ENCODE results near the gene CTNNA3. TPM values are rescaled to one million over a fixed set of nuclear protein-coding genes. Genes with fewer than 3 reads are reported as not detected.

The CTNNA3 gene
- total RNA-seq, 1 experiment from 2014 or later: 0.85 TPM

DNA sequence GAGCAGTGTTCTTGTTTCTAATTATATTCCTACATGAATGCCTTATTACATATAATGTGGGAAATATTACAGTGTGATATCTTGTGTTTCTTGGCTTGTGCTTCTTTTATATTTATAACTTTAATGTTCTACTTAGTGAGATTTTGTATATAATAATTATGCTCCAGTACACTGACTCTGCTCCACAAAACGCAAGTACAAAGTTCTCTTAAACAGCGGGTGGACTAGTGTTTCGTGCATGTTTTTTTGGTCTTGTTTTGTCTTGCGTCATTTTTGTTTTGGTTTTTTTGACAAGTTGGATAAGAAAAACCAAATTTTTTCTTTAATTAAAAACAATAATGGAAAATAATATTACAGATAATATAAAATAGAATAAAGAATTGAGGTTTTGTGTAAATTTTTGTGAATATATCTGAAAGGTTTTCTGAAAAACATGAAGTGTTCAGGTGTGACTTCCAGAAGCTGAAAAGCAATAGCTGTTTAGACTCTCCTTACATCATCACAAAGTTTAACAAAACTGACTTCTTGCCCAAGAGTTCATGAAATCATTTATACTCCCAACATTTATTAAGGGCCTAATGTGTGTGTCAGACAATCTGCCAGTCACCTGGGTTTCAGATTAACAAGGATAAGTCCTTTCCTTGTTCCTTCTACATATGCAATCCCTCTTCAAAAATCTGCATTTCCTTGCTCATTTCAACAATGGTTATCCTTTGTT lies 438.4 kb downstream of the CTNNA3 start:
- Histone ChIP-seq H3K27ac (ENCODE audit: low read length) (peak overlapping the region; percentile 49; the same call in 1 of the 2 replicates), H3K36me3 (ENCODE audit: control insufficient read depth, insufficient read depth, low read length) (no peaks in the 10 kb centered on the region), H3K4me1 (ENCODE audit: control insufficient read depth, insufficient read depth, low read length) (peaks cover 12% of the 10 kb centered on the region; the same call in 1 of the 2 replicates), H3K4me3 (ENCODE audit: low read depth in 2 of 2, low read length in 2 of 2) (no peak overlapping the region), H3K9me3 (ENCODE audit: control insufficient read depth, insufficient read depth, low read depth, low read length) (no peaks in the 10 kb centered on the region), H3K27me3 (ENCODE audit: control insufficient read depth, insufficient read depth, low read length) (no peaks in the 10 kb centered on the region)
- no peak for ATAC-seq
- ChIA-PET POLR2A (no interaction called here), CTCF (no interaction called here)
- no TSS peak for BruUV-seq (replicated peaks)
- intact Hi-C loops (cut with micrococcal nuclease; ENCODE audit: unreplicated experiment) (no loop called here), in situ Hi-C loops (cut with HindIII; ENCODE audit: low pct_unique_long_range_greater_than_20kb, low sequenced_read_pairs) (no loop called here)
- no peak for TF ChIP-seq TCF7L2 (IDR thresholded peaks at IDR 0.05; ENCODE audit: low read depth, low read length)
- no peak for DNase-seq (ENCODE audit: low read depth, low spot score)

DNA sequence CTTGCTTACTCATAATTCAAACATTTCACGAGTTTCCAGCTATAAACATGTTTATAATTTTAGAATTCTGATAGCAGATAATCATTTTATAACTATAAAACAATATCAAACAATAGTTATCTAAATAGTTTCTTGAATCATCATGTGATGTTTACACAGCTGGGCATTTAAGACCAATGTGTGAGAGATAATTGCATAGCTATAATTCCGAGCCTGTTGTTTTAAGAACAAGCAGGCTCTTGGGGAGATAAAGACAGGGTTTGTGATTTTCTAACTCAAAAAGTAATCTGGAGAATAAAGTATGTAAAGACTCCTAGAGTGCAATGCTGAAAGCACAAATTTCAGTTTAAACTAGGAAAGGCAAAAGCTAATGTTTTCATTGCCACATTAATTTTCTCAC lies 439.0 kb downstream of the CTNNA3 start:
- BruUV-seq (replicated peaks): no TSS peak
- no peak overlapping the region; the same call in 1 of the 2 replicates for H3K27ac ChIP-seq (ENCODE audit: low read length)
- intact Hi-C loops (cut with micrococcal nuclease; ENCODE audit: unreplicated experiment): no loop called here
- ATAC-seq: peak; percentile 56; the same call in 1 of the 2 replicates
- in situ Hi-C loops (cut with HindIII; ENCODE audit: low pct_unique_long_range_greater_than_20kb, low sequenced_read_pairs): no loop called here
- peak; percentile 64; the same call in 1 of the 2 replicates for TF ChIP-seq POLR2AphosphoS5 (IDR thresholded peaks at IDR 0.05; ENCODE audit: low read depth, low read length)
- TF ChIP-seq, protein P1, sequence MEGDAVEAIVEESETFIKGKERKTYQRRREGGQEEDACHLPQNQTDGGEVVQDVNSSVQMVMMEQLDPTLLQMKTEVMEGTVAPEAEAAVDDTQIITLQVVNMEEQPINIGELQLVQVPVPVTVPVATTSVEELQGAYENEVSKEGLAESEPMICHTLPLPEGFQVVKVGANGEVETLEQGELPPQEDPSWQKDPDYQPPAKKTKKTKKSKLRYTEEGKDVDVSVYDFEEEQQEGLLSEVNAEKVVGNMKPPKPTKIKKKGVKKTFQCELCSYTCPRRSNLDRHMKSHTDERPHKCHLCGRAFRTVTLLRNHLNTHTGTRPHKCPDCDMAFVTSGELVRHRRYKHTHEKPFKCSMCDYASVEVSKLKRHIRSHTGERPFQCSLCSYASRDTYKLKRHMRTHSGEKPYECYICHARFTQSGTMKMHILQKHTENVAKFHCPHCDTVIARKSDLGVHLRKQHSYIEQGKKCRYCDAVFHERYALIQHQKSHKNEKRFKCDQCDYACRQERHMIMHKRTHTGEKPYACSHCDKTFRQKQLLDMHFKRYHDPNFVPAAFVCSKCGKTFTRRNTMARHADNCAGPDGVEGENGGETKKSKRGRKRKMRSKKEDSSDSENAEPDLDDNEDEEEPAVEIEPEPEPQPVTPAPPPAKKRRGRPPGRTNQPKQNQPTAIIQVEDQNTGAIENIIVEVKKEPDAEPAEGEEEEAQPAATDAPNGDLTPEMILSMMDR (IDR thresholded peaks at IDR 0.05): no peak
- peak; percentile 69 for TF ChIP-seq TCF7L2 (IDR thresholded peaks at IDR 0.05; ENCODE audit: low read depth, low read length)
- no peak for TF ChIP-seq SIN3A (IDR thresholded peaks at IDR 0.05; ENCODE audit: borderline replicate concordance, insufficient read depth, low read depth, low read length)
- TF ChIP-seq, protein P2, sequence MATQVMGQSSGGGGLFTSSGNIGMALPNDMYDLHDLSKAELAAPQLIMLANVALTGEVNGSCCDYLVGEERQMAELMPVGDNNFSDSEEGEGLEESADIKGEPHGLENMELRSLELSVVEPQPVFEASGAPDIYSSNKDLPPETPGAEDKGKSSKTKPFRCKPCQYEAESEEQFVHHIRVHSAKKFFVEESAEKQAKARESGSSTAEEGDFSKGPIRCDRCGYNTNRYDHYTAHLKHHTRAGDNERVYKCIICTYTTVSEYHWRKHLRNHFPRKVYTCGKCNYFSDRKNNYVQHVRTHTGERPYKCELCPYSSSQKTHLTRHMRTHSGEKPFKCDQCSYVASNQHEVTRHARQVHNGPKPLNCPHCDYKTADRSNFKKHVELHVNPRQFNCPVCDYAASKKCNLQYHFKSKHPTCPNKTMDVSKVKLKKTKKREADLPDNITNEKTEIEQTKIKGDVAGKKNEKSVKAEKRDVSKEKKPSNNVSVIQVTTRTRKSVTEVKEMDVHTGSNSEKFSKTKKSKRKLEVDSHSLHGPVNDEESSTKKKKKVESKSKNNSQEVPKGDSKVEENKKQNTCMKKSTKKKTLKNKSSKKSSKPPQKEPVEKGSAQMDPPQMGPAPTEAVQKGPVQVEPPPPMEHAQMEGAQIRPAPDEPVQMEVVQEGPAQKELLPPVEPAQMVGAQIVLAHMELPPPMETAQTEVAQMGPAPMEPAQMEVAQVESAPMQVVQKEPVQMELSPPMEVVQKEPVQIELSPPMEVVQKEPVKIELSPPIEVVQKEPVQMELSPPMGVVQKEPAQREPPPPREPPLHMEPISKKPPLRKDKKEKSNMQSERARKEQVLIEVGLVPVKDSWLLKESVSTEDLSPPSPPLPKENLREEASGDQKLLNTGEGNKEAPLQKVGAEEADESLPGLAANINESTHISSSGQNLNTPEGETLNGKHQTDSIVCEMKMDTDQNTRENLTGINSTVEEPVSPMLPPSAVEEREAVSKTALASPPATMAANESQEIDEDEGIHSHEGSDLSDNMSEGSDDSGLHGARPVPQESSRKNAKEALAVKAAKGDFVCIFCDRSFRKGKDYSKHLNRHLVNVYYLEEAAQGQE (IDR thresholded peaks at IDR 0.05; ENCODE audit: insufficient read depth in 1 of 2, low read depth in 2 of 2, low read length in 1 of 2): no peak
- H3K36me3 ChIP-seq (ENCODE audit: control insufficient read depth, insufficient read depth, low read length): no peaks in the 10 kb centered on the region
- no peak for DNase-seq (ENCODE audit: low read depth, low spot score)
- POLR2A ChIA-PET: no interaction called here
- H3K9me3 ChIP-seq (ENCODE audit: control insufficient read depth, insufficient read depth, low read depth, low read length): no peaks in the 10 kb centered on the region
- CTCF ChIA-PET: no interaction called here
- H3K4me3 ChIP-seq (ENCODE audit: low read depth in 2 of 2, low read length in 2 of 2): no peak overlapping the region
- H3K27me3 ChIP-seq (ENCODE audit: control insufficient read depth, insufficient read depth, low read length): no peaks in the 10 kb centered on the region
- H3K4me1 ChIP-seq (ENCODE audit: control insufficient read depth, insufficient read depth, low read length): peaks cover 12% of the 10 kb centered on the region; the same call in 1 of the 2 replicates

DNA sequence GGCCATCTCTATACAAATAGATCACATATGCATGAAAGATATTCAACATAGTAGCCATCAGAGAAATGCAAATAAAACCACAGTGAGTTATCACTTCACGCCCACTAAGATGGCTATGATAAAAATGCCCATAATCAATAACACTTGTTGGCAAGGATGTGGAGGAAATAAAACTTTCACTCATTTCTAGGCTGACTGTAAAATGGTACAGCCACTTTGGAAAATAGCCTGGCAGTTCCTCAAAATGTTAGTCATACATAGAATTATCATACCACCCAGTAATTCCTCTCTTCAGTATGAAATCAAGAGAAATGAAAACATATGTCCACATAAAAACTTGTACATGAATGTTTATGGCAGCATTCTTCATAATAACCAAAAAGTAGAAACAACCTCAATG lies 445.3 kb downstream of the CTNNA3 start:
- Histone ChIP-seq H3K36me3 (ENCODE audit: control insufficient read depth, insufficient read depth, low read length) (no peaks in the 10 kb centered on the region), H3K4me3 (ENCODE audit: low read depth in 2 of 2, low read length in 2 of 2) (no peak overlapping the region), H3K4me1 (ENCODE audit: control insufficient read depth, insufficient read depth, low read length) (no peaks in the 10 kb centered on the region; the same call in 1 of the 2 replicates), H3K9me3 (ENCODE audit: control insufficient read depth, insufficient read depth, low read depth, low read length) (no peaks in the 10 kb centered on the region), H3K27me3 (ENCODE audit: control insufficient read depth, insufficient read depth, low read length) (no peaks in the 10 kb centered on the region), H3K27ac (ENCODE audit: low read length) (no peak overlapping the region)
- POLR2A ChIA-PET: no interaction called here
- in situ Hi-C loops (cut with HindIII; ENCODE audit: low pct_unique_long_range_greater_than_20kb, low sequenced_read_pairs) (no loop called here), intact Hi-C loops (cut with micrococcal nuclease; ENCODE audit: unreplicated experiment) (no loop called here)
- no peak for ATAC-seq
- TF ChIP-seq, protein P1 (IDR thresholded peaks at IDR 0.05): no peak
- TF ChIP-seq POLR2AphosphoS5 (IDR thresholded peaks at IDR 0.05; ENCODE audit: low read depth, low read length) (no peak), SIN3A (IDR thresholded peaks at IDR 0.05; ENCODE audit: borderline replicate concordance, insufficient read depth, low read depth, low read length) (no peak), TCF7L2 (IDR thresholded peaks at IDR 0.05; ENCODE audit: low read depth, low read length) (no peak)
- TF ChIP-seq, protein P2 (IDR thresholded peaks at IDR 0.05; ENCODE audit: insufficient read depth in 1 of 2, low read depth in 2 of 2, low read length in 1 of 2): no peak
- CTCF ChIA-PET: interaction anchor here (0.7 kb wide), 1 partner anchor 150 kb away, joined by 3 read pairs; no protein-coding TSS in a partner anchor
- no peak for DNase-seq (ENCODE audit: low read depth, low spot score)
- no TSS peak for BruUV-seq (replicated peaks)
